GM12892 (cell line): ENCODE measurements around the gene REEP3.

Experiments used
- POLR2A ChIP-seq: IDR thresholded peaks from 2 replicates; pipeline ENCODE4 v1.6.1; 2011; ENCODE audit warnings: low read depth, low read length, control low read depth
- POLR2AphosphoS5 ChIP-seq: IDR thresholded peaks from 2 replicates; pipeline ENCODE4 v1.6.1; 2011; ENCODE audit warnings: low read depth, low read length, control low read depth

DNA sequence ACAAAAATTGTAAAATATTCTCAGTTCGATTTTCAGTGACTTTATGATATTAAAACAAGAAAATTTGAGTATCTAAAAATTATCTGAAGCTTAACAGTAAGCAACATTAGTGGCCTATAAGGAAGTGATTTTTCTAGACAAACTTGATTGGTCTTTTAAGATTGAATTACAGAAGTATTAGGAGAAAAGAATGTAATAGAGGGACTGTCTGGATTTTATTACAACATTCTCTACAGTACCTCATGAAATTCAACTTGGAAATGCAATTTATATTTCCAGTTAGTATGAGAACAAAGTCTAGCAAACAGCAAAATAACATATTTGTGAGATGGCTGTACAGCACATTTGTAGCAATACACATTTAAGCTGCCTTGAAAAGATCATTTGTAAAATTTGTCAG is 18.8 kb downstream of the REEP3 start:
- no peak for TF ChIP-seq POLR2A
- TF ChIP-seq POLR2AphosphoS5 = no peak
